Mesothelial cell of epicardium (in vitro differentiated cells): ENCODE measurements around the gene IGF1R. TPM values are rescaled to one million over a fixed set of nuclear protein-coding genes. Genes with fewer than 3 reads are reported as not detected.
A peak's percentile ranks its signal among the peaks of the same experiment; 100 is the strongest.

Experiments used
- DNase-seq, 2 experiments: peaks; one replicate each; pipeline ENCODE4 v3.0.0; 2021; ENCODE audit warnings: low spot score in 2 of 2; ENCODE audit not compliant: unreplicated experiment in 2 of 2
- H3K27ac Mint-ChIP-seq: 2 replicates; pipeline ENCODE4 v1.8.0; 2021; ENCODE audit warnings: mixed read lengths
- H3K27me3 Mint-ChIP-seq: 2 replicates; pipeline ENCODE4 v1.8.0; 2021; ENCODE audit warnings: low read depth, mixed read lengths
- H3K36me3 Mint-ChIP-seq: 2 replicates; pipeline ENCODE4 v1.8.0; 2021; ENCODE audit warnings: mixed read lengths
- H3K4me1 Mint-ChIP-seq: 2 replicates; pipeline ENCODE4 v1.8.0; 2021; ENCODE audit warnings: mixed read lengths
- H3K4me3 Mint-ChIP-seq: 2 replicates; pipeline ENCODE4 v1.8.0; 2021; ENCODE audit warnings: mild to moderate bottlenecking, moderate library complexity, mixed read lengths
- H3K9me3 Mint-ChIP-seq: 2 replicates; pipeline ENCODE4 v1.8.0; 2021; ENCODE audit warnings: mixed read lengths
- CTCF ChIP-seq: fragments of 200-600 bp; sonication (generic); IDR thresholded peaks from one replicate; pipeline ENCODE4 v1.5.0; 2021; ENCODE audit warnings: antibody characterized with exemption; ENCODE audit not compliant: unreplicated experiment
- total RNA-seq: library from RNA; stranded (reverse); gene quantifications from 3 replicates; pipeline ENCODE4 v1.2.1, GENCODE V29; 2021

IGF1R gene
- total RNA-seq, 1 donor from 2014 or later = 113 TPM

GRCh38 chr15:98923171-98923570, 274.8 kb downstream of the IGF1R start:
- no peak for TF ChIP-seq CTCF
- H3K4me3 Mint-ChIP-seq = no peak overlapping the region
- H3K36me3 Mint-ChIP-seq = peaks cover 46% of the 10 kb centered on the region
- no peaks in the 10 kb centered on the region for H3K9me3 Mint-ChIP-seq
- H3K27ac Mint-ChIP-seq = no peak overlapping the region
- H3K27me3 Mint-ChIP-seq = no peaks in the 10 kb centered on the region
- peaks cover 7% of the 10 kb centered on the region for H3K4me1 Mint-ChIP-seq
- no peak for DNase-seq

- H3K4me3 Mint-ChIP-seq = no peak overlapping the region
Measured at GRCh38 chr15:98923579-98923978, 275.2 kb downstream of the IGF1R start.

GRCh38 chr15:98924401-98925049, 276.2 kb downstream of the IGF1R start:
- Mint-ChIP-seq H3K4me3 (no peak overlapping the region), H3K9me3 (no peaks in the 10 kb centered on the region), H3K27ac (peak overlapping the region; percentile 50), H3K4me1 (peaks cover 7% of the 10 kb centered on the region), H3K27me3 (no peaks in the 10 kb centered on the region), H3K36me3 (peaks cover 43% of the 10 kb centered on the region)
- no peak for TF ChIP-seq CTCF
- no peak for DNase-seq

More at GRCh38 chr15:98923579-98923978, 275.2 kb downstream of the IGF1R start:
- TF ChIP-seq CTCF = no peak
- H3K4me1 Mint-ChIP-seq = peaks cover 7% of the 10 kb centered on the region
- H3K36me3 Mint-ChIP-seq = peaks cover 45% of the 10 kb centered on the region
- H3K27me3 Mint-ChIP-seq = no peaks in the 10 kb centered on the region
- DNase-seq = no peak
- H3K27ac Mint-ChIP-seq = no peak overlapping the region
- no peaks in the 10 kb centered on the region for H3K9me3 Mint-ChIP-seq

- no peaks in the 10 kb centered on the region for H3K27me3 Mint-ChIP-seq
- no peak for DNase-seq
- no peak overlapping the region for H3K4me3 Mint-ChIP-seq
- H3K27ac Mint-ChIP-seq = no peak overlapping the region
- H3K4me1 Mint-ChIP-seq = peaks cover 22% of the 10 kb centered on the region
- no peak for TF ChIP-seq CTCF
- peaks cover 43% of the 10 kb centered on the region for H3K36me3 Mint-ChIP-seq
- no peaks in the 10 kb centered on the region for H3K9me3 Mint-ChIP-seq
Measured at GRCh38 chr15:98926236-98926635, 277.9 kb downstream of the IGF1R start.

GRCh38 chr15:98927022-98927421, 278.7 kb downstream of the IGF1R start:
- H3K36me3 Mint-ChIP-seq = peaks cover 43% of the 10 kb centered on the region
- H3K27me3 Mint-ChIP-seq = no peaks in the 10 kb centered on the region

More at GRCh38 chr15:98927022-98927421, 278.7 kb downstream of the IGF1R start:
- DNase-seq = no peak
- TF ChIP-seq CTCF = no peak
- Mint-ChIP-seq H3K4me1 (peaks cover 22% of the 10 kb centered on the region), H3K9me3 (no peaks in the 10 kb centered on the region), H3K27ac (peak overlapping the region; percentile 43), H3K4me3 (no peak overlapping the region)
